ENCODE measurements around the gene CCND1.

The CCND1 gene
- total RNA-seq: 10.3 to 19.0 reads per million in 2 donors

DNA sequence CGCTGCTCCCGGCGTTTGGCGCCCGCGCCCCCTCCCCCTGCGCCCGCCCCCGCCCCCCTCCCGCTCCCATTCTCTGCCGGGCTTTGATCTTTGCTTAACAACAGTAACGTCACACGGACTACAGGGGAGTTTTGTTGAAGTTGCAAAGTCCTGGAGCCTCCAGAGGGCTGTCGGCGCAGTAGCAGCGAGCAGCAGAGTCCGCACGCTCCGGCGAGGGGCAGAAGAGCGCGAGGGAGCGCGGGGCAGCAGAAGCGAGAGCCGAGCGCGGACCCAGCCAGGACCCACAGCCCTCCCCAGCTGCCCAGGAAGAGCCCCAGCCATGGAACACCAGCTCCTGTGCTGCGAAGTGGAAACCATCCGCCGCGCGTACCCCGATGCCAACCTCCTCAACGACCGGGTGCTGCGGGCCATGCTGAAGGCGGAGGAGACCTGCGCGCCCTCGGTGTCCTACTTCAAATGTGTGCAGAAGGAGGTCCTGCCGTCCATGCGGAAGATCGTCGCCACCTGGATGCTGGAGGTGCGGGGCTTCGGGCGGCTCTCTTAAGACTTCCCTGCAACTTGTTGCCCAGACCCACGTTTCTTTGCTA lies at the start of gene CCND1:
CCND1 (plus strand) TSS at position 162 of the 587 bp plus-strand sequence; CDS start at position 320, 158 bp downstream.
- peak in 1 of 5 experiments; percentile 51 for DNase-seq

DNA sequence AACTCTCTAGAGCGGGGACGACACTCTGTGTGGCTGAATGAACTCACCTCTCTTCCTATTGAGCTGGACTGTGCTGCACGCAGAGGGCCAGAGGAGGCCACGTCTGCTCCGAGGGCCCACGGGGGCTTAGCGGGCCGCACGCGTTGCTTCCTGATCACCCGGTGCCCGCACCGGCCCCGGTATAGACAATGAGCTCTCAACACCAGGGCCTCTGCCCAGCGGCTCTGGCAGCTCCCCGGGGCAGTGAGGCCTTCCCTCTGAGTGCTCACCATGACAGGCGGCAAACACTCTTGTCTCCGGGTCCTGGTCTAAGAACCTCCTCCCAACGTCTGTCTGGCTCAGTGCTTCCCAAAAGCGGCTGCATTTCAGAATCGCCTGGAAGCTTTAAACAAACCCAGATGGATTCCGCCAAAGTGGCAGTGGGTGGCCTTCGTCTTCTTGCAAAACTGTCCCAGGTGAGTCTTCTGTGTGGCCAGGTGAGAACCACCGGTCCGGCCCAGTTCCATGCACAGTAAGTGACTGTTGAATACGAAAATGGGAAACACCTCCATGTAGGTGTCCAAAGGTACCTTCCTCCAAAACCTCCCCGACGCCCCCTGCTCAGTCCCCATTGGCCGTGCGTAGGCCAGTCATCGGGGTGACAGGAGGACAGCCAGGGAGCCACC lies 47.8 kb upstream of the CCND1 start:
- no peak for DNase-seq

DNA sequence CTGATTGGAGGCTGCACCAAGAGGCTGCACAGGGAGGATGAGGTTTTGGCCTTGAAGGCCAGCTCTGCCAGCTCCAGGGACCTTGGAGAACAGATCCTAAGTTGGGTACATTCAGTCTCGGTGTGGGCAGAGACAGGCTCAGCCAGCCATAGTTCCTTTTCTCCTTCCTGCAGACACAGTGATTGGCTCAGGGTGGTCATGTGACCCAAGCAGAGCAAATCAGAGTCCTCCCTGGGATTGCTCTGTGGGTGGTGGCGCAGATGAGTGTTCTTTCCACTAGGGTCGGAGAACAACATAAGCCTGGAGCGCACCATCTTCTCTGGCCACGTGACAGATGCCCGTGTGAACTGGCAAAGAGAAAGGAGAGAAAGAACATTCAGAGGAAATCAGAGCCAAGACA lies 47.1 kb upstream of the CCND1 start:
- no peak for DNase-seq

DNA sequence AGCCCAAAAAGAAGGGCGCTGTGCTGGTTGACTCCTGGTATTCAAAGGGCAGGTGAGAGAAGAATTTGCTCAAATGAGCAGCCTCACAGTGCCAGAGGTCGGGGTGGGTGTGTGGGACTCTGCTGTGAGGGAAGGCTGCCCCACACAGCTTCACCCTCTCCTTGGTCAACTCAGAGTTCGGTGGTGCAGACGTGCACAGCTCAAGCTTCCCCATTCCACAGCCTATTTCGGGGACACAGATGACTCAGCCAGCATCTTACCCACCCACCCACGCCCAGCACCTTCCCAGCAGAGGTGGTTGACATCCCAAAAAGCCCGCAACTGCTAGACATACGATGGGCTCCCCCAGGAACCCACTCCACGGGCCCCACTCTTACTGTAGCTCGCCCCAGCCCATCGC lies 46.5 kb upstream of the CCND1 start:
- no peak for DNase-seq

DNA sequence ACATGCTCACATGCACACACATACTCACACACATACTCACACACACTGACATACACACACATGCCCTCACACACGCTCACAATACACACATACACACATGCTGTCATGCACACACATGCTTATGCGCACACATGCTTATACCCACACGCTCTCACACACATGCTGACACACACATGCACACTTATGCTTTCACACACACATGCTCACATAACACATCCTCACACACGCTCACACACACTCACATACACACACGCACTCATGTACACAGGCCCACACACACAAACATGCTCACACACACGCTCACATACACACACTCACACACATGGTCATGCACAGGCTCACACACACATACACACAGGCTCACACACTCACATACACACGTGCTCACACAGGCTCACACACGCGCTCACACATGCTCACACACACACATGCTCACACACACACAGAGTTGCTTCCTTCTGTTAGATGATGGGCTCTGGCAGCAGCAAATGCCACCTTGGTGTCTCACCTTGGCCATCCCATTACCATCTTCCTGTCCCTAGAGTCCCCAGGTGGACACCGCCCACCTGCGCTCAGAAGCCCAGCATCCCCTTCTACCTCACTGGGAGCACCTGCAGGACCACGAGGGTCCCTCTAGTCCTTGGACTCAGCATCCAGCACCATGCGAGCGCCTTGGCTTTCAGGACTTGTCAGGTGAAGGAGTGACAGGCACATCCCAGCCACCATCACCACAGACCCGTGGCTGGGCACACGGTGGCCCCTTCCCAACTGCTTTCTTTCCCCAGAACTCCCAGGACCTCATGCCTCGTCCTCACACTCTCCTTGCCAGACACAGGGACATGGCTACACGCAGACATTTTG lies 44.9 kb upstream of the CCND1 start:
- peak in 1 of 5 experiments; percentile 2 for DNase-seq

DNA sequence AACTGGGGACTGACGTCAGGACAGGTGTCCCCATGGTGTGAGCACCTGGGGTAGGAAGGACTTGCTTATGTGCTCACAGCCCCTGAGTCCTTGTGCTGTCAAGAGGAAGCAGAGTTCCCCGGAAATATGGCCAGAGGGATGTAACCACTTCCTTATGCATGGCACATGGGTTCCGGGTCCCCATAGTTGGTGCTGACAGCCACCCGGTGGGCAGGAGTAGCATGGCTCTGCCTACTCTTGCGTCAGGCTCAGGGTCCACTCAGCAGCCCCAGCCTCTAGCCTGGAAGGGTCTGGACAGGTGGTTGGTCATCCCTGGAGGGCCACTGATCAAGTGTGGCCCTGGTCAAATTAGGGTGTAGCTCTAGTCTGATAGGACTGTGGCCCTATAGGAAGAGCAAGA lies 42.8 kb upstream of the CCND1 start:
- DNase-seq: no peak

DNA sequence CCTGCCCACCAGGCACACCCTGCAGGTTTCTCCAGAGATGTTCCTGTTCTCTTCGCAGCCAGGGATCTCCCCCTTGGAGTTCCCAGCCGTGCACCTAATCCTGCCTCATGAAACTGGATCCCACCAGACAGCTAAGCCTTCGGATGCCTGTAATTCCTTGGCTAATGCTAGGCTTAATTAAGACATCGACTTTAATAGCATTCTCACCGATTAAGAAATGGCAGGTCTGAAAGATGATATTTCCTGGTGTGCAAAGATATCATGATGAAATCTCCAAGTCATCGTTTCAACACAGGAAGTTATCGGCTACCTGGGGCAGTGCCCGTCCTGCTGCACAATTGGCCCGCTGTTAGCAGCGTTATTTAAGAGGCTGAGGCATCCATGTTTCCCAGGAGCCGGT lies 41.5 kb upstream of the CCND1 start:
- no peak for DNase-seq

DNA sequence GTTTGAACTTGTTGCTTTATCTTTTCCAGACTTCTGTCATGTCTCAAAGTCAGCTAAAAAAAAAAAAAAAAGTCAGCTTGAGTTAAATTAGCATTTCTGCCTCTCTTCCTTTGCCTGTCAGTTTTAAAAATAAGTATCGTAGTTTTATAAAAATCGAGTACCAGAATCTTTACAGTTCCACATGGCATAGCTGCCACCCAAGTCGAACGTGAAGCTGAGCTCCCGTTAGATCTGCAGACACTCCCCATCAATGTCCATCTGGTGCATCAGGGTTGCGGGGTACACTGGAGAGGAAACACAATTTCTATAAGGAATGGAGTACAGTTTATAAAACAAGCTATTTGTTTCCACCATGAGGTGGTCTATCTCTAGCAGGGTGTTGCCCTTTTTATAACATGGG lies 41.0 kb upstream of the CCND1 start:
- no peak for DNase-seq

DNA sequence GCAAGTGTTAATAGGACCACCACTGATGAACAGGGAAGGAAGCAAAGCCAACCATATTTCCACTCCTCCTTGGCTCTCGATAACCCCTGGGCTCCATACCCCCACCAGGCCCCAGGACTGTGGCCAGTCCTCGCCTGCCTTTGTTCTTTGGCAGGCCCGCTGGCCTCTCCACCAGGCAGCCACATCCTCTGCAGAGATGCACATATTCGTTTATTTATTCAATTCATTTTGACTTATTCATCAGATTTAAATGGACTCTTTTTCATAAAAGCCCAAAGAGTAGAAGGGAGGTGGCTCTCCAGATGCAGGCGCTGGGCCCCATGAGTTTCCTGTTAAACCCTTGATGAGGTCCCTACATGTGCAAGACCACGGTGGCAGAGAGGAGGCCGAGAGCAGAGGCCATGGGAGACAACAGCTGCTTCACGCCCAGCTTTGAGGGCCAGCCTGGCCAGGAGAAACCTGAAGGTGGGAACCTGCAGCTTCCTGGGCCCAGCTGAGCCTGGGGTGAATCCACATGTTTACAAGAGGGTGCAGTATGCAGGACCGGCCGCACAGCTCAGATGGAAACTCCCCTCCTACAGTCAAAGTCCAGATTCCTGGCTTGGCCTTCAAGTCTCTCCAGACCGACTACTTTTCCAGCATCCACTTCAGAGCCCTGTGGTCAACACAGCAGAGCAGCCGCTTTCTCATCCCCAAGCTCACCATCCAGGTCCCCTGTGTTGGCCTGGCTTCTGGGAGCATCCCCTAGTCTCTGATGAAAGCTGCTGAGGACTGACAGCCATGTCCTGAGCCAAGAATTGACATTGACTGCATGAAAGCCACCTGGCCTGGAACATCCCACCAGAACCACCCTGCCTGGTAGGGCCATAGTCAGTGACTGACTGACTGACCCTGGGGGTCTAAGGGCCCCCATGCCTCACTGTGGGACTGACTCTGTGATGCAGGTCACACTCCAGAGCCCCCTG lies 39.7 kb upstream of the CCND1 start:
- DNase-seq: no peak

DNA sequence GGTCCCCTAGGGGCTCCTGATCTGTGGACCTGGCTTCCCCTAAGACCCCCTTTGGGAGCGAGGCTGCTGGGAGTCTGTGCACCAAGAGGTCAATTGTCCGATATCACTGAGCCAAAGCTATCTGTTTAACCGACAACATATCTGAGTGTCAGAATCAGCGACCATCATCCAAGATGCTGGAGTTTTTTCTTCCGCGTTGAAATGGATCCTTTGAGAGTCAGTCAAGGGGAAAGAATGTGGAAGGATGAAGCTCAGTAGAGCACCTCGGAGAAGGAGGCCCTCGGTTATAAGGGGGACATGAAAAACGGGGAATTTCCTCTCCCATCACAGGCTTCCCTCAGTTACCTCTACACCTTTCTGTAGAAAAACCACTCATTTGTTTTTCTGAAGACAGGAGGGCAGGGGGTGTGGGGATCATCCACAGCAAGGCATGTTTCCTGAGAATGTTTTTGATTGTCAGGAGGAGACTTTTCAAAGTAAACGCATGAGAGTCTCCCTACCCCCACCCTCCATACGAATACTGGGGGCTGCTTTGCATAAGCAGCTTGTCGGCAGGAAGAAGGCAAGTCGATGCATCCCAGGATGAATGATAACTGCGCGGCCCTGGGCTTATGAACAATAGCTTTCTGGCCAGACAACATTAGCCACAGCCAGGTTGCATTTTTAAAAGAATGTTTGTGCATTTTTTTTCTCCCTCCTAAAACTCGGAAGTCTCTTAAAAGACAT lies 37.7 kb upstream of the CCND1 start:
- DNase-seq: no peak

DNA sequence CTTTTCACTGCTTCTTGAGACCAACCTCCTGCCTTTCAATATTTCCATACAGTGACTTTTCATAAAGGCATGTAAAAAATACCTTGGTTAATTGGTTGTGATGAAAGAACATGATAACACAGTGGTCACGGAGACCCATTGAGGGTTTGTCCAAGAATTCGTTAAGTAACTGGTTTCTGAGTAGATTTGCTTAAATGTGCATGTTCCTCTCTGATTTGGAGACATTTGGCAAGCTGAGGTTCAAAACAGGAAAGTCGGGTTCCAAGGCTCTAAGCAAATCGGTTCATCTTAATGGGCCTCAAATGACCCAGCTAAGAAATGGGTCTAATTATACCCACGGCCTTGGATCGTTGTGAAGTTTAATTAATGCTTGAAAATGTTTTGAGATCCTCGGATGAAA lies 36.9 kb upstream of the CCND1 start:
- DNase-seq: no peak

DNA sequence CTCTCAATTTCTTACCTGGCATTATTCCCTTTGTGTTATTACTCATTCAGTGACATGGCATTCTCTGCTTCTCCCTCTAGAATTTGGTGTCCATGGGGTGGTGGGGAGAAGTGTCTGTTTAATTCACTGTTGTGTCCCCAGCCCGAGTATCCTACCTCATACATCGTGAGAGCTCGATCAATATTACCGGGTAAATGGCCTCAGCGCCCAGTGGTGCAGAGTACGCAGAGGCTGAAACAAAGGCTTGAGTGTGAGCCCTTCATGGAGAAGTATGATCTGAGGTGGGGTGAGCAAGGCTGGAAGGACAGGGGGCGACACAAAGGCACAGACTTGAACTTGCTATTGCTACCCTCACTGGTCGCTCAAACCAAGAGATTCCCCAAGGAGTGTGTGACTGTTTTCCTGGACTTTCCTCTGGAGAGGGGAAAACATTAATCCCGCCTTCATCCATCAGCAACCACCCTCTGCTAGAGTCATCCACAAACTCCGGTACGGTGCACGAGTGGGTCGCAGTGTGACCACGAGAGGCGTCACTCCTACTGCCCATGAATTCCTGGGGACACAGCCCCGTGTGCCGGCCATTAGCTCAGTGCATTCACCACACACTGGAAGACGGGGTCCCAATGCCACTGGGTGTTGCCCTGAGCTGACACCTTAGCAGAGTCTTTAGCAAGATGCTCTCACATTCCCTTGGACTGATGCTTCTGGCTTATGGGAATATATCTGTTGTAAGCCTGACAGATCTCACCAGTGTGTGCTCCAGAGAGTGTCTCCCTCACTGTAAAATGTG lies 35.0 kb upstream of the CCND1 start:
- no peak for DNase-seq

DNA sequence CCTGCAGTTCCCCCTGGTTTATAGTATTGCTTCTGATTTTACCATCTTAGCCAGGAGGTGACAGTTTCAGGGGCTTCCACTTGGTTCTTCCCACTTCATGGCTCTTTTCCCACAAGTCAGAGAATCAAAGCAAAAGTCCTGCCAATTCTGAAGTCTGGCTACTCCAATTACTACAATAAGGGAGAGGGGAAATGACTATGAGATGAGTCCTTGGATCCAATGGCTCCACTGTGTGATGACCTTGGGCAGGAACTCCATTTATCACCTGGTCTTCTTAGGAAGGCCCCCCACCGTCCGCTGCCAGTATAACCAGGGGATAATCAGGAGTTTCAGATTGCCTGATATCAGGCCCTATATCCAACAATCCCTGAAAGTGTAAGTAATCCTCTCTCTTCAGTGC lies 31.6 kb upstream of the CCND1 start:
- DNase-seq: no peak

DNA sequence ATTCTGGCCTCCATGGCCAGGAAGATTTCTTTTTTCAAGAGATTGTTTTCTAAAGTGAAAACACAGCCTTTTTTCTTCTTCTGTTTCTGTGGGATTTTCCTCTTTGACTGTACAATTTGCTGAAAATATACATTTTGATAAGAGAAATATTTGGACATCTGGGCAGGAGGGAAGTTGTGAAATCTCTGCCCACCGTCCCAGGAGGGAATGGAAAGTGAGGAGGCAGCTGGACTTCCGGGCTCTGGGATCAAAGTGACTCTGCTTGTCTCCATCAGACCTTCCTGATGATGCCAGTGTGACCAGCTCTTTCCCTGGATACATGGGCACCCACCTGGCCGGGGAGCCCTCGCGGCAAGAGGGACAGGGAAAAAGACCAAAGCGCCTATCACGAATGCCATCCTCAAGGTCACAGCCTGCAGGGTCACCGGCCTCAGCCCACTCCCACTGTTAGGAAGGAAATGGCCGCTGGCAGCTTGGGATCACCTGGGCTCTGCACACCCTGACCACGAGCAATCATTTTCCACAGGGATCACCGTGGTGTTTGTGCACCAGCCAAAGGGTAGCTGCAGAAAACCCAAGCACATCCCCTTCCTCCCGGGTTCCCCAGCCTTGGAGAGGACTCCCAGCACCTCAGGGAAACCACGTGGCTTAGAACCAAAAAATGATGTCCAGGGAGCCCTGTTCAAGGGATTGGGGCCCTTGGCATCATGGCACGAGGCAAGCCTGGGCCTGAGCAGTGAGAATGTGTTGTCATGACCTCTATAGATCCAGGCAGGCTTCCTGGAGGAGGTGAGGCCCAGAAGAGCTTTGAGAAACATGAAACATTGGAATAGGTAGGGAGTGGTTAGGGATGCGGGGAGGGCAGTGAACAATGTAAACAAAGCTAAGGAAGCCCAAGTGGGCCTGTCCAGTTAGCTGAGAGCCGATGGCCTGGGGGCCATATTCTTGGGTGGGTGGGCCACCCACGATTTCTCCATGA lies 29.1 kb upstream of the CCND1 start:
- DNase-seq: no peak

DNA sequence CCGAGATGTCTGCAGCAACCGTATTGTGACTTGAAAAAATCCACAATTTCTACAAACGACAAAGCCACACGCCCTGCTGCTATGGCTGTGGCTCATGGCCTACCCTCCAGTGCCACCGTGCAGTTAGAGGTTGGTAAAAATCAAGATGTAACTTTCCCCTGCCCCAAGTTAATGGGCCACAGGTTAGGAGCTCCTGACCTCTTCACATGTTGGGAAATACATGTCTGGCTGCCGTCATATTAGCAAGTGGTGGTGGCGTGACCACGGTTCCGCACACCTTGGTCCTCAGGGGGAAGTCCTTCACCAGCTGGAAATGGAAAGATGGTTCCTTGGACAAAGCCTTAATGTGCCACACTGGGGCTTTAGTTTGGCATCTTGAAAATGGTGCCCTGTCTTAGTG lies 27.4 kb upstream of the CCND1 start:
- DNase-seq: no peak

DNA sequence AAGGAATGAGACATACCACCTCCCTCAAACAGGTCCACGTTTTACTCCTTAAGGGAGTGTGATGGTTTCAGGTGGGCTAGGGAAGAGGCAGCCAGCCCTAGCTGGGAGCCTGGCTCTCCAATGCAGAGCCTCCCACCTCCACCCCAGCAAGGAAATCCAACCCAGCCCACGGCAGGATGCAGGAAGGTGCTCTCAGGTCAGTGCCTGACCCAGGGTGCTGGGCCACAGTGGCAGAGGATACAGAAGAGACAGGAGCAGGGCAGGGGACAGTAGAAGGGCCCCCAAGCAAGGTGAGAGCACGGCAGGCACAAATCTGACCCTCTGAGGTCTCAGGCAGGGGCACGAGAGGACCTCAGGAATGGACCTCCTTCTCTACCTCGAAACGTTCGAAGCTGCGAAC lies 26.9 kb upstream of the CCND1 start:
- DNase-seq: no peak

DNA sequence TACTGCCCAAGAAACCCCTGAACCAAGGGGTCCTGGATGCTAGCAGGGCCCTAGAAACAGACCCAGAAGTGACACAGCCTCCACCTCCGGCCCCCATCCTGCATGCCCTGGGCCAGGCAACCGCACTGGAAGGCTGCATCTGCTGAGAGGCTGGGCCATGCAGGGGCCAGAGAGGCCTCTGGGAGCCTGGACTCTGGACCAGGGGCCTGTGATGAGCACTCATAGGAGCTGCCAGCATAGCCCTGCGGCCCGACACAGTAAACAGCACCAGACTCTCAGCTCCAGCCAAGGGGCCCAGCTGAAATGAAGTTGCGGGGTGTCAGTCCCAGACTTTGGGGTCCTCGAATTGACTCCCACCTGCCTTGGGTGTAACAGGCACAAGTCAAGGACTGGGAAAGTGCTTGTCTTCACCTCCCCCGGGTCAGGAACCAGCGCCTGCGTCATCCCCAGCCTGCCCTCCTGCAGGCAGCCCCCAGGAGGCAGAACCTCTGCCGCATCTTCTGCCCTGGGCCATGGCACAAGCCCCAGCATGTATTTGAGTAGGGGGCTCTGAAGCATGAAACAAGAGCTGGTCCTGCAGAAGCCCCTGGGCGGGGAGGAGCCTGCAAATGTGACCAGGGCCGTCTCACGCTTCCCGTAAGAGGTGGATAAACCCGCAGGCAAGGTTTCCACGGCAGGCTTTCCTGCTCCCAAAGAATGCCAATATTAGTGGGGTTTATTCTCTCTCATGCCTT lies 25.2 kb upstream of the CCND1 start:
- DNase-seq: no peak

DNA sequence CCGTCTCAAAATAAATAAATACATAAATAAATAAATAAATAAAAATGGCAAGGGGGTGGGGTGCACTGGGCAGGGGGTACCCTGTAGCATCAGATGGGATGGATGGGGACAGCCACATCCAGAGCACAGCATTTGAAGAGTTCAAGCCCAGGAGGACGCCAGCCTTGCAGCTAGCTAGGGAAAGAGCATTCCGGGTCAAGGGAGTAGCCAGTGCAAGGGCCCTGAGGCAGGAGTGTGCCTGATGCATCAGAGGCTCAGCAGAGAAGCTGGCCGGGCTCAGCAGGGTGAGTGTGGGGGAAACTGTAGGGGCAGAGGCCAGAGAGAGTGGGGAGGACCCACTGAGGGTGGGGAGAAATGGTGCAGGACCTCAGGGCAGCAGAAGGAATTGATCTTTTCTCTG lies 23.7 kb upstream of the CCND1 start:
- DNase-seq: no peak

DNA sequence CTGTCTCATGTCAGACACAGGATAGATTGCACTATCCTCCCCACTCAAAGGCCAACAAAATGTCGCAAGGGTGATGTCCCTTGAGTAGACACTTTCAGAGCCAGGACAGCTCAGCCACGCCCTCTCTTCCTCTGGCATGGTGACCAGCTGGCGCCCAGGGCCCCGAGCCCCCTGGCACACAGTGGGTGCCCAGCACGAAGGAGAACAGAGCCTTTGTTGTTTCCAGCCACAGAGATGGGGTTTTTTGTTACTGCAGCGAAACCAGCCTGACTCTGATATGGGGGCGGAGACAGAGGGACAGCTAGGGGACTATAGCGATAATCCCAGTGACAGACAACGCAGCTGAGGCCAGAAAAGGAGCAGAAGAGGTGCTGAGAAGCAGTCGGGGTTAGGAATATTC lies 23.3 kb upstream of the CCND1 start:
- no peak for DNase-seq
